Measurements from ENCODE around the gene SPAG4.

The SPAG4 gene

GRCh38 chr20:35615667-35616464, at the start of gene SPAG4:
Gene SPAG4, plus strand, starts transcription at chr20:35615829. Its CDS starts 175 bp downstream, at chr20:35616004.
- DNase-seq (ENCODE audit: extremely low spot score), result peak; percentile 99
- TF ChIP-seq TARDBP (IDR thresholded peaks at IDR 0.05) (peak; percentile 86), ELF4 (IDR thresholded peaks at IDR 0.05) (no peak), L3MBTL2 (conservative IDR thresholded peaks at IDR 0.05) (peak; percentile 97), LEF1 (IDR thresholded peaks at IDR 0.05; ENCODE audit: borderline replicate concordance) (no peak), FOXA1 (IDR thresholded peaks at IDR 0.05) (no peak)
- CTCF ChIA-PET, result interaction anchor here (0.5 to 1.1 kb wide), 3 partner anchors 11 to 267 kb away, joined by 3 read pairs; no protein-coding TSS in a partner anchor
- POLR2A ChIA-PET, result interaction anchor here (0.7 to 6.1 kb wide), 10 partner anchors 11 to 1238 kb away, joined by 3 to 44 read pairs (median 4); partner anchors contain the start of genes CPNE1, ERGIC3, RBM12 and SCAND1

GRCh38 chr20:35568645-35569044, 47.0 kb upstream of the SPAG4 start:
- no peak for TF ChIP-seq HDGF (IDR thresholded peaks at IDR 0.05; ENCODE audit: borderline replicate concordance)
- TF ChIP-seq TARDBP (IDR thresholded peaks at IDR 0.05), result no peak
- TF ChIP-seq SUZ12 (IDR thresholded peaks at IDR 0.05), result no peak
- TF ChIP-seq BHLHE40 (IDR thresholded peaks at IDR 0.05; ENCODE audit: borderline replicate concordance), result no peak
- no peak for TF ChIP-seq ELF4 (IDR thresholded peaks at IDR 0.05)
- no peak for TF ChIP-seq ZNF384 (IDR thresholded peaks at IDR 0.05)
- TF ChIP-seq FOXK2 (IDR thresholded peaks at IDR 0.05), result no peak
- DNase-seq (ENCODE audit: extremely low spot score), result peak; percentile 45
- CTCF ChIA-PET, result interaction anchor here (0.6 kb wide), 1 partner anchor 27 kb away, joined by 3 read pairs; no protein-coding TSS in a partner anchor
- POLR2A ChIA-PET, result no interaction called here

- ChIA-PET POLR2A (no interaction called here), CTCF (interaction anchor here (0.7 kb wide), 1 partner anchor 36 kb away, joined by 3 read pairs; no protein-coding TSS in a partner anchor)
- DNase-seq (ENCODE audit: extremely low spot score), result no peak
- TF ChIP-seq ZNF384 (IDR thresholded peaks at IDR 0.05), result no peak
- TF ChIP-seq FOXA1 (IDR thresholded peaks at IDR 0.05), result no peak
- no peak for TF ChIP-seq ELF4 (IDR thresholded peaks at IDR 0.05)
- no peak for TF ChIP-seq FOXK2 (IDR thresholded peaks at IDR 0.05)
- no peak for TF ChIP-seq L3MBTL2 (conservative IDR thresholded peaks at IDR 0.05)
- TF ChIP-seq PKNOX1 (IDR thresholded peaks at IDR 0.05), result no peak
- TF ChIP-seq LEF1 (IDR thresholded peaks at IDR 0.05; ENCODE audit: borderline replicate concordance), result no peak
- no peak for TF ChIP-seq NFRKB (IDR thresholded peaks at IDR 0.05)
- TF ChIP-seq BHLHE40 (IDR thresholded peaks at IDR 0.05; ENCODE audit: borderline replicate concordance), result no peak
- no peak for TF ChIP-seq SP1 (IDR thresholded peaks at IDR 0.05)
- no peak for TF ChIP-seq HDGF (IDR thresholded peaks at IDR 0.05; ENCODE audit: borderline replicate concordance)
- no peak for TF ChIP-seq TARDBP (IDR thresholded peaks at IDR 0.05)
- TF ChIP-seq CTBP1 (IDR thresholded peaks at IDR 0.05; ENCODE audit: borderline replicate concordance), result no peak
- TF ChIP-seq FOXM1 (IDR thresholded peaks at IDR 0.05; ENCODE audit: borderline replicate concordance), result no peak
- TF ChIP-seq SUZ12 (IDR thresholded peaks at IDR 0.05), result no peak
- TF ChIP-seq ARNT (IDR thresholded peaks at IDR 0.05), result no peak
These were observed 44.1 kb upstream of the SPAG4 start for GRCh38 chr20:35571555-35571954.

GRCh38 chr20:35572838-35573237, 42.8 kb upstream of the SPAG4 start:
- POLR2A ChIA-PET, result interaction anchor here (0.8 kb wide), 1 partner anchor 126 kb away, joined by 3 read pairs; the partner anchor contains the start of genes NFS1 and ROMO1
- no peak for TF ChIP-seq ZNF384 (IDR thresholded peaks at IDR 0.05)
- TF ChIP-seq ARNT (IDR thresholded peaks at IDR 0.05), result no peak
- no peak for TF ChIP-seq SUZ12 (IDR thresholded peaks at IDR 0.05)
- no peak for TF ChIP-seq BHLHE40 (IDR thresholded peaks at IDR 0.05; ENCODE audit: borderline replicate concordance)
- no peak for TF ChIP-seq SP1 (IDR thresholded peaks at IDR 0.05)
- no peak for TF ChIP-seq HDGF (IDR thresholded peaks at IDR 0.05; ENCODE audit: borderline replicate concordance)
- no peak for TF ChIP-seq FOXM1 (IDR thresholded peaks at IDR 0.05; ENCODE audit: borderline replicate concordance)
- TF ChIP-seq L3MBTL2 (conservative IDR thresholded peaks at IDR 0.05), result no peak
- TF ChIP-seq NFRKB (IDR thresholded peaks at IDR 0.05), result no peak
- TF ChIP-seq FOXK2 (IDR thresholded peaks at IDR 0.05), result no peak
- no peak for TF ChIP-seq CTBP1 (IDR thresholded peaks at IDR 0.05; ENCODE audit: borderline replicate concordance)
- TF ChIP-seq PKNOX1 (IDR thresholded peaks at IDR 0.05), result no peak
- TF ChIP-seq LEF1 (IDR thresholded peaks at IDR 0.05; ENCODE audit: borderline replicate concordance), result no peak
- no peak for TF ChIP-seq TARDBP (IDR thresholded peaks at IDR 0.05)
- TF ChIP-seq ELF4 (IDR thresholded peaks at IDR 0.05), result no peak
- no peak for TF ChIP-seq FOXA1 (IDR thresholded peaks at IDR 0.05)
- no peak for DNase-seq (ENCODE audit: extremely low spot score)
- CTCF ChIA-PET, result no interaction called here

- TF ChIP-seq SP1 (IDR thresholded peaks at IDR 0.05) (no peak), ZNF384 (IDR thresholded peaks at IDR 0.05) (no peak), FOXK2 (IDR thresholded peaks at IDR 0.05) (no peak), HDGF (IDR thresholded peaks at IDR 0.05; ENCODE audit: borderline replicate concordance) (no peak), BHLHE40 (IDR thresholded peaks at IDR 0.05; ENCODE audit: borderline replicate concordance) (no peak), ARNT (IDR thresholded peaks at IDR 0.05) (no peak), LEF1 (IDR thresholded peaks at IDR 0.05; ENCODE audit: borderline replicate concordance) (no peak), FOXA1 (IDR thresholded peaks at IDR 0.05) (no peak), TARDBP (IDR thresholded peaks at IDR 0.05) (no peak), CTBP1 (IDR thresholded peaks at IDR 0.05; ENCODE audit: borderline replicate concordance) (no peak), ELF4 (IDR thresholded peaks at IDR 0.05) (no peak), L3MBTL2 (conservative IDR thresholded peaks at IDR 0.05) (no peak), FOXM1 (IDR thresholded peaks at IDR 0.05; ENCODE audit: borderline replicate concordance) (no peak), SUZ12 (IDR thresholded peaks at IDR 0.05) (no peak)
- DNase-seq (ENCODE audit: extremely low spot score), result no peak
- POLR2A ChIA-PET, result interaction anchor here (1.1 kb wide), 1 partner anchor 88 kb away, joined by 3 read pairs; no protein-coding TSS in a partner anchor
- CTCF ChIA-PET, result interaction anchor here (1.1 kb wide), 1 partner anchor 43 kb away, joined by 3 read pairs; no protein-coding TSS in a partner anchor
These were observed 39.7 kb upstream of the SPAG4 start for GRCh38 chr20:35575958-35576357.

- CTCF ChIA-PET, result interaction anchor here (1.1 kb wide), 1 partner anchor 42 kb away, joined by 3 read pairs; no protein-coding TSS in a partner anchor
- DNase-seq (ENCODE audit: extremely low spot score), result no peak
- TF ChIP-seq ZNF384 (IDR thresholded peaks at IDR 0.05) (no peak), FOXA1 (IDR thresholded peaks at IDR 0.05) (no peak), TARDBP (IDR thresholded peaks at IDR 0.05) (no peak), FOXM1 (IDR thresholded peaks at IDR 0.05; ENCODE audit: borderline replicate concordance) (no peak), PKNOX1 (IDR thresholded peaks at IDR 0.05) (no peak), FOXK2 (IDR thresholded peaks at IDR 0.05) (no peak), CTBP1 (IDR thresholded peaks at IDR 0.05; ENCODE audit: borderline replicate concordance) (no peak), SP1 (IDR thresholded peaks at IDR 0.05) (no peak), LEF1 (IDR thresholded peaks at IDR 0.05; ENCODE audit: borderline replicate concordance) (no peak), NFRKB (IDR thresholded peaks at IDR 0.05) (no peak), HDGF (IDR thresholded peaks at IDR 0.05; ENCODE audit: borderline replicate concordance) (no peak), BHLHE40 (IDR thresholded peaks at IDR 0.05; ENCODE audit: borderline replicate concordance) (no peak), ARNT (IDR thresholded peaks at IDR 0.05) (no peak)
- POLR2A ChIA-PET, result no interaction called here
These were observed 38.8 kb upstream of the SPAG4 start for GRCh38 chr20:35576816-35577215.
